CD4-positive, alpha-beta T cell treated with Interferon gamma for 1 hour (primary cell): ENCODE measurements around the gene GPSM3.
A peak's percentile ranks its signal among the peaks of the same experiment; 100 is the strongest.
"Not testable (repeated sequence)": the region's sequence is repeated elsewhere in the genome, so short reads cannot be mapped to it uniquely, and the experiment has no call there.

ENCODE experiments used
- DNase-seq: peaks from one replicate; pipeline ENCODE4 v3.0.0-alpha.2; 2020

GPSM3 gene

GRCh38 chr6:32192608-32193039 is at the start of gene GPSM3:
Gene GPSM3 (minus strand): TSS chr6:32192643. CDS start chr6:32192513, 130 bp downstream.
- DNase-seq, result peak; percentile 55

GRCh38 chr6:32240686-32241085 is 48.2 kb upstream of the GPSM3 start:
- no peak for DNase-seq

- no peak for DNase-seq
Measured at GRCh38 chr6:32239462-32239861, 47.0 kb upstream of the GPSM3 start.

GRCh38 chr6:32234934-32235333 is 42.5 kb upstream of the GPSM3 start:
- no peak for DNase-seq

- no peak for DNase-seq
Measured at GRCh38 chr6:32226434-32226833, 34.0 kb upstream of the GPSM3 start.

GRCh38 chr6:32224696-32225095 is 32.3 kb upstream of the GPSM3 start:
- DNase-seq, result no peak

GRCh38 chr6:32223258-32224235 is 31.1 kb upstream of the GPSM3 start, which contains the start of gene NOTCH4:
Gene NOTCH4 (minus strand): TSS chr6:32224067. CDS start chr6:32223928, 139 bp downstream.
- DNase-seq, result no peak

GRCh38 chr6:32222333-32223230 is 30.1 kb upstream of the GPSM3 start:
- DNase-seq, result no peak

GRCh38 chr6:32220021-32220420 is 27.6 kb upstream of the GPSM3 start:
- no peak for DNase-seq

- DNase-seq, result no peak
Measured at GRCh38 chr6:32218167-32218566, 25.7 kb upstream of the GPSM3 start.

- no peak for DNase-seq
Measured at GRCh38 chr6:32216998-32217397, 24.6 kb upstream of the GPSM3 start.

- no peak for DNase-seq
Measured at GRCh38 chr6:32216285-32216684, 23.8 kb upstream of the GPSM3 start.

GRCh38 chr6:32215617-32216016 is 23.2 kb upstream of the GPSM3 start:
- DNase-seq, result no peak

- DNase-seq, result no peak
Measured at GRCh38 chr6:32214126-32214525, 21.7 kb upstream of the GPSM3 start.

GRCh38 chr6:32213649-32214048 is 21.2 kb upstream of the GPSM3 start:
- DNase-seq, result no peak

GRCh38 chr6:32212076-32212760 is 19.8 kb upstream of the GPSM3 start:
- no peak for DNase-seq

GRCh38 chr6:32211432-32211831 is 19.0 kb upstream of the GPSM3 start:
- not testable (repeated sequence) for DNase-seq

- DNase-seq, result no peak
Measured at GRCh38 chr6:32210191-32210601, 17.8 kb upstream of the GPSM3 start.

- no peak for DNase-seq
Measured at GRCh38 chr6:32208996-32209395, 16.6 kb upstream of the GPSM3 start.

- no peak for DNase-seq
Measured at GRCh38 chr6:32204268-32204715, 11.8 kb upstream of the GPSM3 start.

- DNase-seq, result no peak
Measured at GRCh38 chr6:32203426-32204267, 11.2 kb upstream of the GPSM3 start.

- DNase-seq, result no peak
Measured at GRCh38 chr6:32202186-32202585, 9.7 kb upstream of the GPSM3 start.
